HG02678 (cell line): ENCODE results near the gene APAF1.
"Not testable (repeated sequence)": the region's sequence is repeated elsewhere in the genome, so short reads cannot be mapped to it uniquely, and the experiment has no call there.

Experiments used
- ATAC-seq: cut with Tn5 transposase; IDR thresholded peaks from one replicate; pipeline ENCODE4 v1.9.1; 2021; ENCODE audit warnings: mild to moderate bottlenecking, moderate library complexity; ENCODE audit not compliant: unreplicated experiment

Gene APAF1

GRCh38 chr12:98644712-98645571 lies at the start of gene APAF1, which contains the start of gene IKBIP:
APAF1 (plus strand) TSS chr12:98645290; CDS start chr12:98648360, 3,070 bp downstream.
IKBIP (minus strand) TSS chr12:98644788; CDS start chr12:98644701, 87 bp downstream.
- peak; percentile 84 for ATAC-seq

- ATAC-seq = not testable (repeated sequence)
Measured at GRCh38 chr12:98597313-98597712, 47.8 kb upstream of the APAF1 start.

- ATAC-seq = no peak
Measured at GRCh38 chr12:98601924-98602323, 43.2 kb upstream of the APAF1 start.

GRCh38 chr12:98606359-98606988 lies 38.6 kb upstream of the APAF1 start:
- ATAC-seq = no peak

- no peak for ATAC-seq
Measured at GRCh38 chr12:98610596-98610995, 34.5 kb upstream of the APAF1 start.

- ATAC-seq = peak; percentile 91
Measured at GRCh38 chr12:98612696-98613334, 32.3 kb upstream of the APAF1 start.

- ATAC-seq = no peak
Measured at GRCh38 chr12:98618952-98619351, 26.1 kb upstream of the APAF1 start.

GRCh38 chr12:98635657-98636323 lies 9.3 kb upstream of the APAF1 start:
- peak; percentile 82 for ATAC-seq

GRCh38 chr12:98637068-98637467 lies 8.0 kb upstream of the APAF1 start:
- no peak for ATAC-seq

- no peak for ATAC-seq
Measured at GRCh38 chr12:98638009-98638408, 7.1 kb upstream of the APAF1 start.

GRCh38 chr12:98639491-98639890 lies 5.6 kb upstream of the APAF1 start:
- ATAC-seq = no peak

- not testable (repeated sequence) for ATAC-seq
Measured at GRCh38 chr12:98642801-98643200, 2.3 kb upstream of the APAF1 start.

GRCh38 chr12:98644433-98644711 lies 718 bp upstream of the APAF1 start:
- peak; percentile 19 for ATAC-seq

GRCh38 chr12:98645572-98646067 lies 530 bp downstream of the APAF1 start:
- ATAC-seq = peak; percentile 0

- no peak for ATAC-seq
Measured at GRCh38 chr12:98646294-98647090, 1.4 kb downstream of the APAF1 start.

GRCh38 chr12:98651328-98651727 lies 6.2 kb downstream of the APAF1 start:
- ATAC-seq = no peak

- peak; percentile 52 for ATAC-seq
Measured at GRCh38 chr12:98653866-98654493, 8.9 kb downstream of the APAF1 start.

- no peak for ATAC-seq
Measured at GRCh38 chr12:98656289-98657101, 11.4 kb downstream of the APAF1 start.

GRCh38 chr12:98660521-98660920 lies 15.4 kb downstream of the APAF1 start:
- no peak for ATAC-seq
